Adrenal gland (tissue), 5 donors: ENCODE data around the gene FAM53B.
A peak's percentile ranks its signal among the peaks of the same experiment; 100 is the strongest.

Experiments
- POLR2A ChIP-seq, 2 donors: fragments of 450-650 bp; IDR thresholded peaks; one replicate each; pipeline ENCODE4 v1.6.1; 2017; ENCODE audit warnings: antibody characterized with exemption in 2 of 2, mild to moderate bottlenecking in 2 of 2, moderate library complexity in 1 of 2
- TF ChIP-seq, protein P1 (sequence below), 6 experiments: fragments of 450-650 bp in 4 of 6; fragments of 200-600 bp in 2 of 6; sonication (generic) in 1 of 6; IDR thresholded peaks; 1 replicate in 5 of 6; 2 replicates in 1 of 6; pipeline versions ENCODE4 v1.5.1 to v1.8.0; 2016 to 2021; ENCODE audit warnings: antibody characterized with exemption in 6 of 6, mild to moderate bottlenecking in 2 of 6, moderate library complexity in 1 of 6
- donor health status: DM: no; HTN: no; CAD: no.

DNA sequence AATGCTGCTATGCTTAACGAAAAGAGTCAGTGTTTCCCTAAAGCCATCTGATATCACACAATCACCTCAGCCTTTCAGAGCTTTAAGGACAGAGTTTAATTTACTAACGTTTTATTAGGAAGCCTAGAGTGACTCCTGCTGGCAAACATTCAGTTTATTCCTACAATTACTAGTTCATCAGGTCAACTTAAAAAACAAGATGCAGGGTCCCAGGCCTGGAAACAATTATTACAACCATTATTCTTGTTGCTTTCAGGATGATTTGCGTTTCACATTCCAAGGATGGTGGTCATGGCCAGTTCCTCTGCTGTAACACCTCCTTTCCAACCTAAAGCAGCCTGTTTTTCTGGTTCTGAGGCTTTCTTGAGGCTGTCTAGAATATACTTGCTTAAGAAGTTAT lies 1.5 kb upstream of the FAM53B start:
- TF ChIP-seq, protein P1, sequence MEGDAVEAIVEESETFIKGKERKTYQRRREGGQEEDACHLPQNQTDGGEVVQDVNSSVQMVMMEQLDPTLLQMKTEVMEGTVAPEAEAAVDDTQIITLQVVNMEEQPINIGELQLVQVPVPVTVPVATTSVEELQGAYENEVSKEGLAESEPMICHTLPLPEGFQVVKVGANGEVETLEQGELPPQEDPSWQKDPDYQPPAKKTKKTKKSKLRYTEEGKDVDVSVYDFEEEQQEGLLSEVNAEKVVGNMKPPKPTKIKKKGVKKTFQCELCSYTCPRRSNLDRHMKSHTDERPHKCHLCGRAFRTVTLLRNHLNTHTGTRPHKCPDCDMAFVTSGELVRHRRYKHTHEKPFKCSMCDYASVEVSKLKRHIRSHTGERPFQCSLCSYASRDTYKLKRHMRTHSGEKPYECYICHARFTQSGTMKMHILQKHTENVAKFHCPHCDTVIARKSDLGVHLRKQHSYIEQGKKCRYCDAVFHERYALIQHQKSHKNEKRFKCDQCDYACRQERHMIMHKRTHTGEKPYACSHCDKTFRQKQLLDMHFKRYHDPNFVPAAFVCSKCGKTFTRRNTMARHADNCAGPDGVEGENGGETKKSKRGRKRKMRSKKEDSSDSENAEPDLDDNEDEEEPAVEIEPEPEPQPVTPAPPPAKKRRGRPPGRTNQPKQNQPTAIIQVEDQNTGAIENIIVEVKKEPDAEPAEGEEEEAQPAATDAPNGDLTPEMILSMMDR (IDR thresholded peaks at IDR 0.05) = peak; percentile 12 to 66 (median 53)
- no peak for TF ChIP-seq POLR2A (IDR thresholded peaks at IDR 0.05)
